ENCODE data around the gene ELF5.

The ELF5 gene

DNA sequence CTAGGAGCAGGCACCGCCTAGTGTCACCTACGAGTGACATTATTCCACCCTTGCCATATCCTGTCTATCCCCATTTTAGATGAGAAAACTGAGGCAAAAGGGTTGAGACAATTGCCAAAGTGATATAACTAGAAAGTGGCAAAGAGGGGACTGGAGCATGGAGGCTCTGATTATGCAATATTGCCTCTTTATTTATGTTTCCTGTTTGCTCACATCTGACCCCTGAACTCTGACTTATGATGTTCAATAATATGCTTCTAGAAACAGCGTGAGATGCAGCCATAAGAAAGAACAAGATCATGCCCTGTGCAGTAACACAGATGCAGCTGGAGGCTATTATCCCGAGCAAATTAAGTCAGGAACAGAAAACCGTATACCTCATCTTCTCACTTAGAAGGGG, 7.7 kb downstream of the ELF5 start:
- Histone ChIP-seq H3K4me1 (ENCODE audit: insufficient read depth, low read length, severe bottlenecking) (no peaks in the 10 kb centered on the region), H3K36me3 (ENCODE audit: insufficient read depth, low read length) (no peaks in the 10 kb centered on the region), H4K20me1 (ENCODE audit: insufficient read depth, low read length) (no peaks in the 10 kb centered on the region), H3K9ac (ENCODE audit: low read length) (no peak overlapping the region), H3K27ac (ENCODE audit: low read depth, low read length, poor library complexity, severe bottlenecking) (no peak overlapping the region), H3K4me3 (ENCODE audit: low read depth, low read length, poor library complexity, severe bottlenecking) (no peak overlapping the region), H3K27me3 (ENCODE audit: insufficient read depth, low read length) (no peaks in the 10 kb centered on the region), H3K4me2 (ENCODE audit: low read length) (no peak overlapping the region), H3K9me2 (ENCODE audit: low read depth, low read length) (no peaks in the 10 kb centered on the region), H3K9me3 (ENCODE audit: low read length) (no peaks in the 10 kb centered on the region), H3F3A (ENCODE audit: insufficient read depth, low read length) (no peaks in the 10 kb centered on the region), H3K79me2 (ENCODE audit: insufficient read depth, low read length) (no peaks in the 10 kb centered on the region), H2AFZ (ENCODE audit: low read length) (no peak overlapping the region)
- TF ChIP-seq, protein P1, sequence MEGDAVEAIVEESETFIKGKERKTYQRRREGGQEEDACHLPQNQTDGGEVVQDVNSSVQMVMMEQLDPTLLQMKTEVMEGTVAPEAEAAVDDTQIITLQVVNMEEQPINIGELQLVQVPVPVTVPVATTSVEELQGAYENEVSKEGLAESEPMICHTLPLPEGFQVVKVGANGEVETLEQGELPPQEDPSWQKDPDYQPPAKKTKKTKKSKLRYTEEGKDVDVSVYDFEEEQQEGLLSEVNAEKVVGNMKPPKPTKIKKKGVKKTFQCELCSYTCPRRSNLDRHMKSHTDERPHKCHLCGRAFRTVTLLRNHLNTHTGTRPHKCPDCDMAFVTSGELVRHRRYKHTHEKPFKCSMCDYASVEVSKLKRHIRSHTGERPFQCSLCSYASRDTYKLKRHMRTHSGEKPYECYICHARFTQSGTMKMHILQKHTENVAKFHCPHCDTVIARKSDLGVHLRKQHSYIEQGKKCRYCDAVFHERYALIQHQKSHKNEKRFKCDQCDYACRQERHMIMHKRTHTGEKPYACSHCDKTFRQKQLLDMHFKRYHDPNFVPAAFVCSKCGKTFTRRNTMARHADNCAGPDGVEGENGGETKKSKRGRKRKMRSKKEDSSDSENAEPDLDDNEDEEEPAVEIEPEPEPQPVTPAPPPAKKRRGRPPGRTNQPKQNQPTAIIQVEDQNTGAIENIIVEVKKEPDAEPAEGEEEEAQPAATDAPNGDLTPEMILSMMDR (IDR thresholded peaks at IDR 0.05; ENCODE audit: low read length), result no peak
- no peak for TF ChIP-seq EZH2 (IDR thresholded peaks at IDR 0.05; ENCODE audit: borderline replicate concordance, low read length)

DNA sequence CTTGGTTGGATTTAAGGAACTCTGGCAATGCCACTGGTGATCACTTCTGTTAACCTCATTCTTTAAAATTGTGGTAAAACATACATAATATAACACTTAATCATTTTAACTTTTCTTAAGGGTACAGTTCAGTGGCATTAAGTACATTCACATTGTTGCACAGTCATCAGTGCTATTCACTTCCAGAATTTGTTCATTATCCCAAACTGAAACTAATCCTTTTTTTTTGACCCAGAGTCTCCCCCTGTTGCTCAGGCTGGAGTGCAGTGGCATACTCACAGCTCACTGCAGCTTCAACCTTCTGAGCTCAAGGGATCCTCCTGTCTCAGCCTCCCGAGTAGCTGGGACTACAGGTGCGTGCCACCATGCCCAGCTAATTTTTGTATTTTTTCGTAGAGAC, 10.6 kb downstream of the ELF5 start:
- H3F3A ChIP-seq (ENCODE audit: insufficient read depth, low read length), result no peaks in the 10 kb centered on the region
- no peak overlapping the region for H2AFZ ChIP-seq (ENCODE audit: low read length)
- H3K9ac ChIP-seq (ENCODE audit: low read length), result no peak overlapping the region
- H3K27ac ChIP-seq (ENCODE audit: low read depth, low read length, poor library complexity, severe bottlenecking), result no peak overlapping the region
- no peak overlapping the region for H3K4me2 ChIP-seq (ENCODE audit: low read length)
- H3K4me3 ChIP-seq (ENCODE audit: low read depth, low read length, poor library complexity, severe bottlenecking), result no peak overlapping the region
- H3K9me3 ChIP-seq (ENCODE audit: low read length), result no peaks in the 10 kb centered on the region
- H3K36me3 ChIP-seq (ENCODE audit: insufficient read depth, low read length), result no peaks in the 10 kb centered on the region
- TF ChIP-seq, protein P1 (IDR thresholded peaks at IDR 0.05; ENCODE audit: low read length), result no peak
- TF ChIP-seq EZH2 (IDR thresholded peaks at IDR 0.05; ENCODE audit: borderline replicate concordance, low read length), result no peak
- H3K9me2 ChIP-seq (ENCODE audit: low read depth, low read length), result no peaks in the 10 kb centered on the region
- no peaks in the 10 kb centered on the region for H3K79me2 ChIP-seq (ENCODE audit: insufficient read depth, low read length)
- no peaks in the 10 kb centered on the region for H4K20me1 ChIP-seq (ENCODE audit: insufficient read depth, low read length)
- H3K4me1 ChIP-seq (ENCODE audit: insufficient read depth, low read length, severe bottlenecking), result no peaks in the 10 kb centered on the region
- H3K27me3 ChIP-seq (ENCODE audit: insufficient read depth, low read length), result no peaks in the 10 kb centered on the region

DNA sequence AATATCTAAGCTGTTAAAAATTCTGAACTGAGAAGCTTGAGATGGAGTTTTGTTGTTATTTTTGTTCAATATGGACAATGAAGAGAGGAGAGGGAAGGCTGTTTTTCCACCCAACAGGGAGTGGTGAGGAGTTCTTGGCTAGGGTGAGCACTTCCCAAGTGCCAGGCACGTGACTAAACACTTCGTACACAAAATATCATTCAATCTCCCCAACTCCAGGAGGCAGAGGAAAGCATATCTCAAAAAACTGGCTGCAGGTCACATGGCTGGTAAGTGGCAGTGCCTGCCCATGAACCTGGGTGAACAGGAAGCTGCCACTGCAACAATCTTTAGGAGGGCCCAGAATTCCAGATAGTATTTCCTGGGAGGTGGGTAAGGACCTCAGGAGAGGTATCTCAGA, 11.6 kb downstream of the ELF5 start:
- H3K9me2 ChIP-seq (ENCODE audit: low read depth, low read length), result no peaks in the 10 kb centered on the region
- no peaks in the 10 kb centered on the region for H3K36me3 ChIP-seq (ENCODE audit: insufficient read depth, low read length)
- no peak overlapping the region for H3K9ac ChIP-seq (ENCODE audit: low read length)
- H3K4me2 ChIP-seq (ENCODE audit: low read length), result no peak overlapping the region
- no peaks in the 10 kb centered on the region for H3K4me1 ChIP-seq (ENCODE audit: insufficient read depth, low read length, severe bottlenecking)
- no peaks in the 10 kb centered on the region for H4K20me1 ChIP-seq (ENCODE audit: insufficient read depth, low read length)
- no peak overlapping the region for H3K27ac ChIP-seq (ENCODE audit: low read depth, low read length, poor library complexity, severe bottlenecking)
- no peaks in the 10 kb centered on the region for H3K27me3 ChIP-seq (ENCODE audit: insufficient read depth, low read length)
- TF ChIP-seq, protein P1 (IDR thresholded peaks at IDR 0.05; ENCODE audit: low read length), result no peak
- no peak for TF ChIP-seq EZH2 (IDR thresholded peaks at IDR 0.05; ENCODE audit: borderline replicate concordance, low read length)
- no peaks in the 10 kb centered on the region for H3K79me2 ChIP-seq (ENCODE audit: insufficient read depth, low read length)
- no peaks in the 10 kb centered on the region for H3F3A ChIP-seq (ENCODE audit: insufficient read depth, low read length)
- H3K4me3 ChIP-seq (ENCODE audit: low read depth, low read length, poor library complexity, severe bottlenecking), result no peak overlapping the region
- no peaks in the 10 kb centered on the region for H3K9me3 ChIP-seq (ENCODE audit: low read length)
- no peak overlapping the region for H2AFZ ChIP-seq (ENCODE audit: low read length)

Data from OCI-LY1 (cell line).